HCT116 (cell line): ENCODE measurements around the gene TAL1. TPM values are rescaled to one million over a fixed set of nuclear protein-coding genes. Genes with fewer than 3 reads are reported as not detected.
A peak's percentile ranks its signal among the peaks of the same experiment; 100 is the strongest.

ENCODE experiments used
- ATAC-seq: fragments of 200-7000 bp; cut with Tn5 transposase; 2 replicates; pipeline ENCODE4 v1.9.1; 2020; ENCODE audit warnings: mild to moderate bottlenecking, moderate library complexity
- BruUV-seq: library from RNA; stranded (reverse); fragments of 400-500 nt; replicated peaks from 2 replicates; lab custom pipeline; 2021; lab: Mats Ljungman, UMichigan
- CTCF ChIA-PET: fragments of 300-600 bp; sonication (Branson Sonifier 250); formaldehyde crosslinking; loops from one replicate; lab custom pipeline; 2021; ENCODE audit warnings: antibody characterized with exemption; lab: Charles Lee
- POLR2A ChIA-PET: fragments of 300-600, 350-600 bp; sonication (Branson Sonifier 250); formaldehyde crosslinking; loops from one replicate; lab custom pipeline; 2021; ENCODE audit warnings: antibody characterized with exemption; lab: Charles Lee
- RAD21 ChIA-PET, 2 experiments: fragments of 300-600 bp; sonication (Branson Sonifier 250); formaldehyde crosslinking; loops; one replicate each; lab custom pipeline; 2023; ENCODE audit warnings: low total read pairs in 2 of 2; ENCODE audit not compliant: uncharacterized antibody in 2 of 2, unreplicated experiment in 2 of 2, low non-redundant PET in 1 of 2; lab: Charles Lee
- DNase-seq: peaks from one replicate; pipeline ENCODE4 v3.0.0-alpha.2; 2010; ENCODE audit warnings: low read depth, low spot score
- H2AFZ ChIP-seq: fragments of 200-600 bp; shearing (Covaris generic), sonication (generic); 2 replicates; pipeline ENCODE4 v1.6.1; 2017; ENCODE audit warnings: low read depth, mixed run types, mixed read lengths, antibody characterized with exemption, low read length; ENCODE audit not compliant: poor library complexity, severe bottlenecking
- H3K27ac ChIP-seq: 2 replicates; pipeline ENCODE4 v1.5.1; 2012; ENCODE audit warnings: low read depth, low read length
- H3K27me3 ChIP-seq: fragments of 200-600 bp; sonication (generic); 2 replicates; pipeline ENCODE4 v1.6.1; 2016; ENCODE audit warnings: mixed run types, low read length, mixed read lengths; ENCODE audit not compliant: insufficient read depth
- H3K36me3 ChIP-seq, 2 experiments: fragments of 200-500 bp in 1 of 2; fragments of 200-600 bp in 1 of 2; sonication (Bioruptor generic) in 1 of 2; sonication (generic) in 1 of 2; 2 replicates each; pipeline versions ENCODE4 v1.5.1 to v1.6.1; 2014 to 2016; ENCODE audit warnings: low read length in 2 of 2, inconsistent platforms in 1 of 2, mixed read lengths in 1 of 2, mixed run types in 1 of 2; ENCODE audit not compliant: insufficient read depth in 2 of 2, control insufficient read depth in 1 of 2
- H3K4me1 ChIP-seq, 2 experiments: fragments of 200-600 bp in 1 of 2; sonication (generic) in 1 of 2; 2 replicates each; pipeline versions ENCODE4 v1.5.1 to v1.6.1; 2012 to 2017; ENCODE audit warnings: low read length in 2 of 2, inconsistent platforms in 1 of 2, mild to moderate bottlenecking in 1 of 2, mixed read lengths in 1 of 2, mixed run types in 1 of 2, moderate library complexity in 1 of 2; ENCODE audit not compliant: insufficient read depth in 2 of 2, control insufficient read depth in 1 of 2
- H3K4me2 ChIP-seq: fragments of 200-600 bp; sonication (generic); 2 replicates; pipeline ENCODE4 v1.6.1; 2017; ENCODE audit warnings: mixed run types, low read length, mixed read lengths
- H3K4me3 ChIP-seq, 2 experiments: fragments of 200-600 bp in 1 of 2; sonication (generic) in 1 of 2; replicated peaks in 1 of 2; 2 replicates each; pipeline ENCODE4 v1.5.1; 2011 to 2016; ENCODE audit warnings: low read length in 2 of 2, control low read depth in 1 of 2, low read depth in 1 of 2, mild to moderate bottlenecking in 1 of 2, mixed read lengths in 1 of 2, mixed run types in 1 of 2
- H3K79me2 ChIP-seq: fragments of 200-600 bp; sonication (generic); 2 replicates; pipeline ENCODE4 v1.6.1; 2017; ENCODE audit warnings: mild to moderate bottlenecking, mixed run types, low read length, moderate library complexity, mixed read lengths; ENCODE audit not compliant: insufficient read depth
- H3K9ac ChIP-seq: fragments of 200-600 bp; sonication (generic); 2 replicates; pipeline ENCODE4 v1.6.1; 2016; ENCODE audit warnings: low read length, mixed read lengths
- H3K9me2 ChIP-seq: fragments of 200-600 bp; sonication (generic), shearing (Covaris generic); 2 replicates; pipeline ENCODE4 v1.6.1; 2017; ENCODE audit warnings: mixed run types, mild to moderate bottlenecking, moderate library complexity; ENCODE audit not compliant: insufficient read depth
- H3K9me3 ChIP-seq, 2 experiments: fragments of 200-500 bp in 1 of 2; fragments of 200-600 bp in 1 of 2; sonication (Bioruptor generic) in 1 of 2; sonication (generic) in 1 of 2; 2 replicates each; pipeline ENCODE4 v1.6.1; 2014 to 2017; ENCODE audit warnings: low read length in 2 of 2, mixed read lengths in 2 of 2, inconsistent platforms in 1 of 2, low read depth in 1 of 2, mild to moderate bottlenecking in 1 of 2, mixed run types in 1 of 2, moderate library complexity in 1 of 2; ENCODE audit not compliant: control insufficient read depth in 1 of 2, insufficient read depth in 1 of 2
- H4K20me1 ChIP-seq: fragments of 200-600 bp; sonication (generic), shearing (Covaris generic); 2 replicates; pipeline ENCODE4 v1.6.1; 2017; ENCODE audit warnings: mixed run types, mild to moderate bottlenecking, moderate library complexity; ENCODE audit not compliant: insufficient read depth
- CBX3 ChIP-seq: IDR thresholded peaks from 2 replicates; pipeline ENCODE4 v1.6.1; 2012; ENCODE audit warnings: low read depth
- CEBPB ChIP-seq: IDR thresholded peaks from 2 replicates; pipeline ENCODE4 v1.6.1; 2012; ENCODE audit warnings: low read depth
- EZH2 ChIP-seq: fragments of 200-600 bp; sonication (generic); IDR thresholded peaks from 2 replicates; pipeline ENCODE4 v1.6.1; 2017; ENCODE audit warnings: antibody characterized with exemption, mixed run types
- JUND ChIP-seq: IDR thresholded peaks from 2 replicates; pipeline ENCODE4 v1.6.1; 2012
- RAD21 ChIP-seq: IDR thresholded peaks from 2 replicates; pipeline ENCODE4 v1.6.1; 2012; ENCODE audit warnings: low read depth, mild to moderate bottlenecking
- SP1 ChIP-seq: IDR thresholded peaks from 2 replicates; pipeline ENCODE4 v1.6.1; 2012; ENCODE audit warnings: low read depth
- SRF ChIP-seq: IDR thresholded peaks from 2 replicates; pipeline ENCODE4 v1.6.1; 2012; ENCODE audit warnings: low read depth
- TCF7L2 ChIP-seq: IDR thresholded peaks from 2 replicates; pipeline ENCODE4 v1.7.0; 2011; ENCODE audit warnings: borderline replicate concordance, inconsistent platforms; ENCODE audit not compliant: insufficient read depth, insufficient read length; ENCODE audit errors: extremely low read depth
- YY1 ChIP-seq: IDR thresholded peaks from 2 replicates; pipeline ENCODE4 v1.6.1; 2011; ENCODE audit warnings: low read length, low read depth, moderate library complexity, mild to moderate bottlenecking; ENCODE audit not compliant: insufficient replicate concordance; ENCODE audit errors: extremely low read depth
- ZFX ChIP-seq: fragments of 450-650 bp; IDR thresholded peaks from 2 replicates; pipeline ENCODE4 v1.6.1; 2017
- intact Hi-C: fragments of 100-400 bp; cut with micrococcal nuclease; formaldehyde crosslinking; loops from 2 replicates; pipeline ENCODE4 v1.10.0; 2022
- total RNA-seq: library from RNA; stranded (reverse); gene quantifications from one replicate; pipeline ENCODE4 v1.2.1, GENCODE V29; 2021; ENCODE audit not compliant: unreplicated experiment
- TF ChIP-seq, protein P1 (sequence below): IDR thresholded peaks from 2 replicates; pipeline ENCODE4 v1.6.1; 2012
- TF ChIP-seq, protein P2 (sequence below), 3 experiments: fragments of 200-600 bp in 1 of 3; sonication (generic) in 1 of 3; IDR thresholded peaks in 2 of 3; conservative IDR thresholded peaks in 1 of 3; 2 replicates each; pipeline ENCODE4 v1.5.1; 2012 to 2017; ENCODE audit warnings: low read depth in 2 of 3, low read length in 2 of 3, antibody characterized with exemption in 1 of 3, borderline replicate concordance in 1 of 3, control low read depth in 1 of 3, mild to moderate bottlenecking in 1 of 3, mixed read lengths in 1 of 3, mixed run types in 1 of 3, moderate library complexity in 1 of 3; ENCODE audit not compliant: insufficient read depth in 1 of 3
- TF ChIP-seq, protein P3 (sequence below): IDR thresholded peaks from 2 replicates; pipeline ENCODE4 v1.6.1; 2012; ENCODE audit warnings: low read depth

Gene TAL1
- total RNA-seq, 1 experiment from 2014 or later = 0.05 TPM

DNA sequence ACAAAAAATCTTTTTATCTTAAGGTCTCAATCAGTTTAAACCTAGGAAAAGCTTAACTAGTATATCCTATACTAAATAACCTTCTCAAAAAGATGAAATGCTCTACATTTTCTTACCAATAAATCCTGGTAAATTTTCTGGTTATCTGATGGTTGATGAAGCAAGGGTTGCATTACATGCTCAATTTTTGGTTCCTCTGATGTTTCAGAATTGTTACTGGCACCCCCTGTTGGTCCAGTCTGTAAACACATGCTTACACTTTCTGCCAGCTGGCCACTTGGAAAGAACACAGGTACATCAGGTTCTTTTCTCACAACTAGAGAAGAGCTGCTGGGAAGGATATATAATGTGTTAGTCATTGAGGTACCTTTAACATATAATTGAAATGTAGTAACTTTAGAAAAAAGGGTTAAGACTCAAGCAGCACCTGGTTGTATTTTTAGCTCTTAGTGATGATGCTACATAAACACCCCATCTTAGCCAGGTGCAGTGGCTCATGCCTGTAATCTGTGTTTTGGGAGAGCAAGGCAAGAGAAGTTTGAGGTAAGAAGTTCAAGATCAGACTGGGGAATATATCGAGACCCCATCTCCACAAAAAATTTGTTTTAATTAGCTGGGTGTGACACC lies 30.9 kb upstream of the TAL1 start:
- peak; percentile 82 for ATAC-seq
- Histone ChIP-seq H3K4me3 (no peak overlapping the region), H3K9me2 (no peaks in the 10 kb centered on the region), H3K36me3 (peaks cover 6 to 26% of the 10 kb centered on the region in 2 experiments; a peak in 3 of 4 replicates), H4K20me1 (no peaks in the 10 kb centered on the region; the same call in 1 of the 2 replicates), H3K4me1 (no peaks in the 10 kb centered on the region), H3K27ac (no peak overlapping the region), H3K4me2 (no peak overlapping the region), H3K27me3 (no peaks in the 10 kb centered on the region), H3K79me2 (peaks cover 20% of the 10 kb centered on the region), H3K9me3 (no peaks in the 10 kb centered on the region), H3K9ac (no peak overlapping the region), H2AFZ (no peak overlapping the region)
- intact Hi-C loops = loop anchor here (1.0 to 2.0 kb wide), 2 partner anchors 70 to 84 kb away; no protein-coding TSS in a partner anchor
- ChIA-PET RAD21 (interaction anchor here (1.1 to 1.5 kb wide), 4 partner anchors 70 to 84 kb away, joined by 3 to 6 read pairs (median 4); no protein-coding TSS in a partner anchor), CTCF (interaction anchor here (0.8 to 2.1 kb wide), 10 partner anchors 11 to 120 kb away, joined by 3 to 19 read pairs (median 3); partner anchors contain the start of genes CMPK1 and STIL), POLR2A (no interaction called here)
- DNase-seq = peak; percentile 24
- no TSS peak for BruUV-seq
- no peak for TF ChIP-seq CEBPB
- TF ChIP-seq YY1 = no peak
- TF ChIP-seq, protein P1, sequence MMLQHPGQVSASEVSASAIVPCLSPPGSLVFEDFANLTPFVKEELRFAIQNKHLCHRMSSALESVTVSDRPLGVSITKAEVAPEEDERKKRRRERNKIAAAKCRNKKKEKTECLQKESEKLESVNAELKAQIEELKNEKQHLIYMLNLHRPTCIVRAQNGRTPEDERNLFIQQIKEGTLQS = no peak
- no peak for TF ChIP-seq TCF7L2
- TF ChIP-seq JUND = no peak
- TF ChIP-seq CBX3 = no peak
- no peak for TF ChIP-seq SP1
- no peak for TF ChIP-seq EZH2
- TF ChIP-seq, protein P2, sequence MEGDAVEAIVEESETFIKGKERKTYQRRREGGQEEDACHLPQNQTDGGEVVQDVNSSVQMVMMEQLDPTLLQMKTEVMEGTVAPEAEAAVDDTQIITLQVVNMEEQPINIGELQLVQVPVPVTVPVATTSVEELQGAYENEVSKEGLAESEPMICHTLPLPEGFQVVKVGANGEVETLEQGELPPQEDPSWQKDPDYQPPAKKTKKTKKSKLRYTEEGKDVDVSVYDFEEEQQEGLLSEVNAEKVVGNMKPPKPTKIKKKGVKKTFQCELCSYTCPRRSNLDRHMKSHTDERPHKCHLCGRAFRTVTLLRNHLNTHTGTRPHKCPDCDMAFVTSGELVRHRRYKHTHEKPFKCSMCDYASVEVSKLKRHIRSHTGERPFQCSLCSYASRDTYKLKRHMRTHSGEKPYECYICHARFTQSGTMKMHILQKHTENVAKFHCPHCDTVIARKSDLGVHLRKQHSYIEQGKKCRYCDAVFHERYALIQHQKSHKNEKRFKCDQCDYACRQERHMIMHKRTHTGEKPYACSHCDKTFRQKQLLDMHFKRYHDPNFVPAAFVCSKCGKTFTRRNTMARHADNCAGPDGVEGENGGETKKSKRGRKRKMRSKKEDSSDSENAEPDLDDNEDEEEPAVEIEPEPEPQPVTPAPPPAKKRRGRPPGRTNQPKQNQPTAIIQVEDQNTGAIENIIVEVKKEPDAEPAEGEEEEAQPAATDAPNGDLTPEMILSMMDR (IDR thresholded peaks at IDR 0.05 in 2 of 3, conservative IDR thresholded peaks at IDR 0.05 in 1 of 3; ENCODE audit: borderline replicate concordance in 1 of 3, insufficient read depth in 1 of 3, low read depth in 2 of 3, low read length in 2 of 3) = peak; percentile 55 to 74 (median 69); a peak in 5 of 6 replicates
- no peak for TF ChIP-seq ZFX
- TF ChIP-seq, protein P3, sequence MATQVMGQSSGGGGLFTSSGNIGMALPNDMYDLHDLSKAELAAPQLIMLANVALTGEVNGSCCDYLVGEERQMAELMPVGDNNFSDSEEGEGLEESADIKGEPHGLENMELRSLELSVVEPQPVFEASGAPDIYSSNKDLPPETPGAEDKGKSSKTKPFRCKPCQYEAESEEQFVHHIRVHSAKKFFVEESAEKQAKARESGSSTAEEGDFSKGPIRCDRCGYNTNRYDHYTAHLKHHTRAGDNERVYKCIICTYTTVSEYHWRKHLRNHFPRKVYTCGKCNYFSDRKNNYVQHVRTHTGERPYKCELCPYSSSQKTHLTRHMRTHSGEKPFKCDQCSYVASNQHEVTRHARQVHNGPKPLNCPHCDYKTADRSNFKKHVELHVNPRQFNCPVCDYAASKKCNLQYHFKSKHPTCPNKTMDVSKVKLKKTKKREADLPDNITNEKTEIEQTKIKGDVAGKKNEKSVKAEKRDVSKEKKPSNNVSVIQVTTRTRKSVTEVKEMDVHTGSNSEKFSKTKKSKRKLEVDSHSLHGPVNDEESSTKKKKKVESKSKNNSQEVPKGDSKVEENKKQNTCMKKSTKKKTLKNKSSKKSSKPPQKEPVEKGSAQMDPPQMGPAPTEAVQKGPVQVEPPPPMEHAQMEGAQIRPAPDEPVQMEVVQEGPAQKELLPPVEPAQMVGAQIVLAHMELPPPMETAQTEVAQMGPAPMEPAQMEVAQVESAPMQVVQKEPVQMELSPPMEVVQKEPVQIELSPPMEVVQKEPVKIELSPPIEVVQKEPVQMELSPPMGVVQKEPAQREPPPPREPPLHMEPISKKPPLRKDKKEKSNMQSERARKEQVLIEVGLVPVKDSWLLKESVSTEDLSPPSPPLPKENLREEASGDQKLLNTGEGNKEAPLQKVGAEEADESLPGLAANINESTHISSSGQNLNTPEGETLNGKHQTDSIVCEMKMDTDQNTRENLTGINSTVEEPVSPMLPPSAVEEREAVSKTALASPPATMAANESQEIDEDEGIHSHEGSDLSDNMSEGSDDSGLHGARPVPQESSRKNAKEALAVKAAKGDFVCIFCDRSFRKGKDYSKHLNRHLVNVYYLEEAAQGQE = no peak
- no peak for TF ChIP-seq SRF
- peak; percentile 44 for TF ChIP-seq RAD21
